ENCODE data around the gene P2RY8.
A peak's percentile ranks its signal among the peaks of the same experiment; 100 is the strongest.
"Not testable (repeated sequence)": the region's sequence is repeated elsewhere in the genome, so short reads cannot be mapped to it uniquely, and the experiment has no call there.

Gene P2RY8

DNA sequence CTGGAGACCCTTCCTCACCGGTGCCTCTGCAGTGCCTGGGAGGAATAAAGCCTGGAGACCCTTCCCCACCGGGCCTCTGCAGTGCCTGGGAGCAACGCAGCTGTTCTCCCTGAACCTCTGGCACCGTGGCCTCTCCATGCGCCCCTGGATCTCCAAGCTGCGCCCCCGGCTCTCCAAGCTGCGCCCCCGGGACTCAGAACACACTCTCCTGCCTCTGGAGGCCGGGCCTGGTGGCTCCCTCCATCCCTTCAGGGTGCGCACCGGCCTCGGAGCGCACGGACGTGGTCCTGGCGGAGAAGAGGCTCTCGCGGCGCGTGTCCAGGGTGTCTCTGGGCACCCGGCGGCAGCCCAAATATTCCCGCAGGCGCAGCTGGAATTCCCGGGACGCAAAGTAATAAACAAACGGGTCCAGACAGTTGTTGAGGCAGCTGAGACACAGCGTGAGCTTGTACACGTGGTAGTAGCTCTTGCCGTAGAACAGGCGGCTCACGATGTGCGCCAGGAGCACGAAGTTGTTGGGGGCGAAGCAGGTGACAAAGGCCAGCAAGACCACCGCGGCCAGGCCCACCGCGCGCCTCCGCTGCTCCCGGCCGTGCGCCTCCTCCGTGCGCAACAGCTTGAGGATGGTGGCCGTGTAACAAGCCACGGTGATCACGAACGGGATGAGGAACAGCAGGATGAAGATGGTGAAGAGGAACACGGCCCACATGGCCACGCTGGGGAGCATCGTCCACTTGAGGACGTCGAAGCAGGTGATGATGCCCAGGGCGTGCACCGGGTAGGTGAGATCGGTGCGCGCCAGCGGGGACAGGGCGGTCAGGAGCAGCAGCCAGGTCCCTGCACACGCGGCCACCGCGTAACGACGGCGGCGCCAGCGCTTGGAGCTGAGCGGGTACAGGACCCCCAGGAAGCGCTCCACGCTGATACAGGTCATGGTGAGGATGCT, 71.4 kb downstream of the P2RY8 start:
- no peak for DNase-seq (ENCODE audit: low read depth in 2 of 2)

GRCh38 chrX:1464971-1465285, 72.1 kb downstream of the P2RY8 start:
- no peak for DNase-seq (ENCODE audit: low read depth in 2 of 2)

GRCh38 chrX:1464041-1464970, 72.7 kb downstream of the P2RY8 start:
- no peak for DNase-seq (ENCODE audit: low read depth in 2 of 2)

DNA sequence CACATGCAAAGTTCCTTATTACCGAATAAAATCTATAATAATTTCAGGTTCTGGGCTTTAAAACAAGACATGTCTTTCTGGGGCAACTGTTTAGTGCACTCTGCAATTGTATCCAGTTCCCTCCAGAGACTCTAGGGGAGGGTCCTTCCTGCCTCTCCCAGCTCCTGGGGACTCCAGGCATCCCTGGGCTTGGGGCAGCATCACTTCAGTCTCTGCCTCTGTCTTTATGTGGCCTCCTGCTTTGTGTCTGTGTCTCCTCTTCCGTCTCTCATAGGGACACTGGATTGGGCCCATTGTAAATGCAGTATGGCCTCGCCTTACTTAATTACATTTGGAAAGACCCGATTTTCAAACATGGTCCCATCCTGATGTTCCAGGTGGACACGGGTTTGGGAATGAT, 73.4 kb downstream of the P2RY8 start:
- no peak for DNase-seq (ENCODE audit: low read depth in 2 of 2)

- peak; percentile 23 to 26 for DNase-seq (ENCODE audit: low read depth in 2 of 2)
Observed at GRCh38 chrX:1462596-1463251, 74.3 kb downstream of the P2RY8 start.

- no peak for DNase-seq (ENCODE audit: low read depth in 2 of 2)
Observed at GRCh38 chrX:1462110-1462509, 74.9 kb downstream of the P2RY8 start.

- DNase-seq (ENCODE audit: low read depth in 2 of 2): no peak
Observed at GRCh38 chrX:1455948-1456280, 81.1 kb downstream of the P2RY8 start.

- peak; percentile 31 to 34 for DNase-seq (ENCODE audit: low read depth in 2 of 2)
Observed at GRCh38 chrX:1453951-1454785, 82.8 kb downstream of the P2RY8 start.

DNA sequence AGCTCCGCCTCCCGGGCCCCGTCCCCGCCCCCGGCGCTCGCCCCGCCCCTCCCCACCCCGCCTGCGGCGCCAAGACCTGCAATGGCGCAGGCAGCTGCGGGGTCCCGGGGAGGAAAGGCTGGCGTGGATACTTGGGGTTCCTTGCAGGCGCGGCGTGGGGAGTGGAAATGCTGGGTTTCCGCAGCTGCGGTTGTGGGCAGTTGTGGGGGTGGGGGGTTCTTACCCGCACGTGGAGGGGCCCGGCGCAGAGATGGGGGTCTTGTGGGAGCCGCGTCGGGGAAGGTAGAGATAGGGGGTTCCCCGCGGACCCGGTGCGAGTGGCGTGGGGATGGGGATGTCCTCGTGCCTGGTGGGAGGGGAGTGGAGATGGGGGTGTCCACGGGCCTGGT, 83.6 kb downstream of the P2RY8 start:
- DNase-seq (ENCODE audit: low read depth in 2 of 2): no peak

DNA sequence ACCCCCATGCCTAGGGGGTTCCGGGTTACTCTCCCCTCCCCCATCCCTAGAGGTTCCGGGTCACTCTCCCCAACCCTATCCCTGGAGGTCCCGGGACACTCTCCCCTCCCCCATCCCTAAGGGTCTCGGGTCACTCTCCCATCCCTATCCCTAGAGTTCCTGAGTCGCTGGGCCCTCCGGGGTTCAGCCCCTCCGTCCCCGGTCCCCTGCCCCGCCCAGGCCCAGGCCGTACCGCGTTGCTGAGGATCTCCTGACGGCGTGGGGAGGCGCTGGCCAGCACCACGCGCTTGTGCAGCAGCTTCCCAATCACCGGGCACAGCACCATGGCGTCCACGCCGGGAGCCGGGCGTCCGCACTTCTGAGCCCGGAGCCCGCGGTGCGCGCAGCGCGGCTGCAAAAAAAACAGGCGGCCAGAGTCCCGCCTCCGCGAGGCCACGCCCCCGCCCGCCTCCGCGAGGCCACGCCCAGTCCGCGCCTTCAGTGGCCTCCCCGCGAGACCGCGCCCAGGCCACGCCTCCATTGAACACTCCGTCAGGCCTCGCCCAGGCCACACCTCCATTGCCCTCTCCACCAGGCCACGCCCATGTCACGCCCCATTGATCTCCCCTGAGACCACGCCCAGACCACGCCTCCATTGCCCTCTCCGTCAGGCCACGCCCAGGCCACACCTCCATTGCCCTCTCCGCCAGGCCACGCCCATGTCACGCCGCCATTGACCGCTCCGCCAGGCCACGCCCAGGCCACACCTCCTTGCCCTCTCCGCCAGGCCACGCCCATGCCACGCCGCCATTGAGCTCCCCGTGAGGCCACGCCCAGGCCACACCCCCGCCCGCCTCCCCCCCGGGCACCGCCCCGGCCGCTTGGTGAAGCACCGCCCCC, 84.2 kb downstream of the P2RY8 start, which contains the start of gene ASMTL:
Gene ASMTL, minus strand, starts transcription at position 394 of the 879 bp plus-strand sequence. Its CDS starts 69 bp downstream, at position 325.
- peak; percentile 97 for DNase-seq (ENCODE audit: low read depth in 2 of 2)

- DNase-seq (ENCODE audit: low read depth in 2 of 2): no peak
Observed at GRCh38 chrX:1451661-1452515, 85.1 kb downstream of the P2RY8 start.

GRCh38 chrX:1451251-1451660, 85.7 kb downstream of the P2RY8 start:
- DNase-seq (ENCODE audit: low read depth in 2 of 2): no peak

- DNase-seq (ENCODE audit: low read depth in 2 of 2): no peak
Observed at GRCh38 chrX:1450361-1451161, 86.4 kb downstream of the P2RY8 start.

- DNase-seq (ENCODE audit: low read depth in 2 of 2): no peak
Observed at GRCh38 chrX:1449823-1450149, 87.2 kb downstream of the P2RY8 start.

DNA sequence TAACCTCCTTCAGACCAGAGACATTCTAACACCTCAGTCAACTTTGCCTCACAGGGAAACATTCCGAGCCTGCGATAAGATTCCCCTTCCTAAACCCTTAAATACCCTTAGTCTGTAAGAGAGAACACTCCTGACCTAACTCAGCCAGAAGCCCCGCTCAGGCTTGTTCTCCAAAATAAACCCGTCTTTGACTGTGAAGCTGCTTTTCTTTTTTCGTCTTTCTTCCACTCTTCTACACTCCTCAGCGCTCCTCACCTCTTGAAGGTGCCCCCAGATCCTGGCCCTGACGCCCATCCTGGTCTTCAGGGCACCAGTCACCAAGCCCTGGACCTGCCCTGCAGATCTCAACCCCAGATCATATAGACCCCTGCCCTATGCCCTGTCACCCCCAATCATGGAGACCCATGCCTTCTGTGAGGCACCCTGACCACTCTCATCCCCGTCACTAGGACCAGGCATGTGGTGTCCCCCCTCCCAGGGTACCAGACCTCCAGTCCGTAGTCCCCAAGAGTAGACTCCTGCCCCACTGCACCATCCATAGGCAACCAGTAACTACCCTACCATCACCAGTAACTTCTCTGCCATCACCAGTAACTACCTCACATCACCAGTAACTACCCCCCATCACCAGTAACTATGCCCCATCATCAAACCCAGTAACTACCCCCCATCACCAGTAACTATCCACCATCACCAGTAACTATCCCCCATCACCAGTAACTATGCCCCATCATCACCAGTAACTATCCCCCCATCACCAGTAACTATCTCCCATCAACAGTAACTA, 87.8 kb downstream of the P2RY8 start:
- no peak for DNase-seq (ENCODE audit: low read depth in 2 of 2)

DNA sequence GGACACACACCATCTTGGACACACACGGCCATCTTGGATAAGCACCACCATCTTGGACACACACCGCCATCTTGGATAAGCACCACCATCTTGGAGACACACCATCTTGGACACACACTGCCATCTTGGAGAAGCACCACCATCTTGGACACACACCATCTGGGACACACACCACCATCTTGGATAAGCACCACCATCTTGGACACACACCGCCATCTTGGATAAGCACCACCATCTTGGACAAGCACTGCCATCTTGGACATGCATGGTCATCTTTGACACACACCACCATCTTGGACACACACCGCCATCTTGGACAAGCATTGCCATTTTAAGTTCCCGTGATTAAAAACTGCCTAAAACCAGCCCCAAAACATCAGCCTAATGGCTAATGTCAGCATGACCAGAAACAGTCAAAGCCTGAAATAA, 88.4 kb downstream of the P2RY8 start:
- not testable (repeated sequence) for DNase-seq (ENCODE audit: low read depth in 2 of 2)

DNA sequence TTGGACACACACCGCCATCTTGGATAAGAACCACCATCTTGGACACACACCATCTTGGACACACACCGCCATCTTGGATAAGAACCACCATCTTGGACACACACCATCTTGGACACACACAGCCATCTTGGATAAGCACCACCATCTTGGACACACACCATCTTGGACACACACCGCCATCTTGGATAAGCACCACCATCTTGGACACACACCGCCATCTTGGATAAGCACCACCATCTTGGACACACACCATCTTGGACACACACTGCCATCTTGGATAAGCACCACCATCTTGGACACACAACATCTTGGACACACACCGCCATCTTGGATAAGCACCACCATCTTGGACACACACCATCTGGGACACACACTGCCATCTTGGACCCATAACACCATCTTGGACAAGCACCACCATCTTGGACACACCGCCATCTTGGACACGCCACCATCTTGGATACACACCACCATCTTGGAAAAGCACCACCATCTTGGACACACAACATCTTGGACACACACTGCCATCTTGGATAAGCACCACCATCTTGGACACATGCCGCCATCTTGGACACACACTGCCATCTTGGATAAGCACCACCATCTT, 88.9 kb downstream of the P2RY8 start:
- DNase-seq (ENCODE audit: low read depth in 2 of 2): not testable (repeated sequence)

Data from fibroblast of skin of left biceps (primary cell).